Transverse colon (tissue), 4 donors: ENCODE data around the gene CDC16.

Source experiments
- CTCF ChIP-seq, 5 experiments: fragments of 200-600 bp in 3 of 5; fragments of 450-650 bp in 2 of 5; sonication (generic) in 3 of 5; IDR thresholded peaks; 1 replicate in 2 of 5; 2 replicates in 3 of 5; pipeline ENCODE4 v1.5.1; 2016 to 2017; ENCODE audit warnings: antibody characterized with exemption in 5 of 5, inconsistent platforms in 3 of 5, mild to moderate bottlenecking in 2 of 5, moderate library complexity in 1 of 5
- EP300 ChIP-seq: sonication (generic); formaldehyde crosslinking; IDR thresholded peaks from one replicate; pipeline ENCODE4 v1.6.1; 2017; ENCODE audit warnings: antibody characterized with exemption, low read depth
- POLR2A ChIP-seq: fragments of 450-650 bp; IDR thresholded peaks from one replicate; pipeline ENCODE4 v1.6.1; 2016; ENCODE audit warnings: antibody characterized with exemption, mild to moderate bottlenecking, moderate library complexity
- POLR2AphosphoS5 ChIP-seq, 3 donors: sonication (generic); formaldehyde crosslinking; IDR thresholded peaks; one replicate each; pipeline ENCODE4 v1.6.1; 2016; ENCODE audit warnings: antibody characterized with exemption in 3 of 3

- no peak for TF ChIP-seq CTCF (IDR thresholded peaks at IDR 0.05)
- TF ChIP-seq POLR2AphosphoS5 (IDR thresholded peaks at IDR 0.05) = no peak
- no peak for TF ChIP-seq POLR2A
- TF ChIP-seq EP300 = no peak
Observed at GRCh38 chr13:114227528-114227927, 7.2 kb upstream of the CDC16 start.
